Common myeloid progenitor, CD34-positive (primary cell): ENCODE results near the gene GCA.

Source experiments
- CTCF ChIA-PET: fragments of 350-600 bp; sonication (Branson Sonifier 250); formaldehyde crosslinking; loops from one replicate; lab custom pipeline; 2021; ENCODE audit warnings: antibody characterized with exemption; lab: Charles Lee
- POLR2A ChIA-PET: fragments of 350-600 bp; sonication (Branson Sonifier 250); formaldehyde crosslinking; loops from one replicate; lab custom pipeline; 2021; ENCODE audit warnings: antibody characterized with exemption; lab: Charles Lee
- DNase-seq, 3 donors: peaks; one replicate each; pipeline versions ENCODE4 v3.0.0 to v3.0.0-alpha.2; 2013
- H3K27ac ChIP-seq, 2 experiments: 1 replicate in 1 of 2; 2 replicates in 1 of 2; pipeline ENCODE4 v1.7.0; 2013; ENCODE audit warnings: inconsistent platforms in 2 of 2, low read length in 2 of 2, mild to moderate bottlenecking in 2 of 2, low read depth in 1 of 2, moderate library complexity in 1 of 2; ENCODE audit not compliant: severe bottlenecking in 2 of 2, insufficient read depth in 1 of 2, poor library complexity in 1 of 2
- H3K27me3 ChIP-seq, 5 experiments: replicated peaks in 2 of 5; 1 replicate in 3 of 5; 2 replicates in 2 of 5; pipeline versions ENCODE4 v1.6.1 to v1.7.0; 2013; ENCODE audit warnings: low read length in 4 of 5, mild to moderate bottlenecking in 2 of 5, moderate library complexity in 2 of 5, inconsistent platforms in 1 of 5; ENCODE audit not compliant: insufficient read depth in 5 of 5, control insufficient read depth in 4 of 5
- H3K36me3 ChIP-seq, 4 experiments: 1 replicate in 2 of 4; 2 replicates in 2 of 4; pipeline versions ENCODE4 v1.6.1 to v1.7.0; 2013; ENCODE audit warnings: low read length in 3 of 4, control low read depth in 1 of 4, mild to moderate bottlenecking in 1 of 4; ENCODE audit not compliant: control insufficient read depth in 4 of 4, insufficient read depth in 4 of 4
- H3K4me1 ChIP-seq, 4 experiments: 1 replicate in 3 of 4; 2 replicates in 1 of 4; pipeline versions ENCODE4 v1.6.1 to v1.7.1; 2013; ENCODE audit warnings: low read length in 3 of 4, mild to moderate bottlenecking in 3 of 4, control low read depth in 1 of 4, inconsistent platforms in 1 of 4, moderate library complexity in 1 of 4; ENCODE audit not compliant: control insufficient read depth in 4 of 4, insufficient read depth in 4 of 4; ENCODE audit errors: control extremely low read depth in 1 of 4
- H3K4me3 ChIP-seq, 7 experiments: 1 replicate in 4 of 7; 2 replicates in 3 of 7; pipeline versions ENCODE4 v1.5.1 to v1.7.0; 2013; ENCODE audit warnings: mild to moderate bottlenecking in 7 of 7, low read length in 6 of 7, moderate library complexity in 6 of 7, inconsistent platforms in 2 of 7, low read depth in 2 of 7, control low read depth in 1 of 7; ENCODE audit not compliant: insufficient read depth in 4 of 7, control insufficient read depth in 1 of 7; ENCODE audit errors: extremely low read depth in 1 of 7
- H3K9me3 ChIP-seq, 5 experiments: 1 replicate in 4 of 5; 2 replicates in 1 of 5; pipeline versions ENCODE4 v1.6.1 to v1.7.1; 2013; ENCODE audit warnings: low read length in 4 of 5, mild to moderate bottlenecking in 2 of 5, inconsistent platforms in 1 of 5, low read depth in 1 of 5, moderate library complexity in 1 of 5; ENCODE audit not compliant: control insufficient read depth in 4 of 5, insufficient read depth in 2 of 5; ENCODE audit errors: control extremely low read depth in 1 of 5
- WGBS: methylation state at CpG from one replicate; pipeline ENCODE4 v1.1.5; 2013; ENCODE audit not compliant: insufficient coverage; 5-methylcytosine and 5-hydroxymethylcytosine counted together

Gene GCA

GRCh38 chr2:162317058-162317742 is 26.7 kb upstream of the GCA start:
- no peak for DNase-seq
- WGBS: 100% methylated on average over 1 of the region's 3 CpGs
- Histone ChIP-seq H3K27me3 (no peaks in the 10 kb centered on the region), H3K36me3 (no peaks in the 10 kb centered on the region), H3K4me1 (peaks cover 13 to 51% (median 32%) of the 10 kb centered on the region in 4 experiments), H3K27ac (peak overlapping the region; percentile 98 to 99), H3K4me3 (peak overlapping the region; percentile 87 to 100 (median 96)), H3K9me3 (no peaks in the 10 kb centered on the region)
- CTCF ChIA-PET: interaction anchor here (0.7 to 4.3 kb wide), 7 partner anchors 12 to 40 kb away, joined by 3 to 34 read pairs (median 3); no protein-coding TSS in a partner anchor
- POLR2A ChIA-PET: interaction anchor here (2.3 kb wide), 1 partner anchor 11 kb away, joined by 9 read pairs; no protein-coding TSS in a partner anchor

DNA sequence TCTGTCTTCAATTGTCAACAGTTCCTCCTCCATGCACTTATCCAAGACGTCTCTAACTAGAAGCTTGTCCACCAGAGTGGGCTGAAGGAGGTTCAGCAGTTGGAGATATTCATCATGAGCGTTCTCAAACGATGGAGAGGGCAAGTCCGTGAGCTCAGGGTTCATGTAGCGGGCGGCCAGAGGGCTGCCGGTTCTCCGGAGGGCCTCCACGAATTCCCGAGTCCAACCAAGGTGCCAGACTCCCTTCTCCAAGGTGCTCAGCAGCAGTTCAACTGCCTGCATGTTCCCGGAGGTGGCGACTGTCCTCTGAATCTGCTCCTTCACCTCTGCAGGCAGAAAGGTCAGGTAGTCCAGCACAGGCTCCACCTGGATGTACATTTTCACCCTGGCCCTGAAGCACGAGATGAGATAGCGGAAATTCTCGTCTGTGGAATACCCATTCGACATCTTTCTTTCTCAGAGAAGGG is 26.0 kb upstream of the GCA start:
- 0% methylated on average over 15 of the region's 16 CpGs for WGBS
- H3K4me3 ChIP-seq: peak overlapping the region; percentile 87 to 100 (median 96)
- H3K4me1 ChIP-seq: peaks cover 13 to 51% (median 32%) of the 10 kb centered on the region in 4 experiments
- POLR2A ChIA-PET: interaction anchor here (0.9 to 2.3 kb wide), 6 partner anchors 10 to 26 kb away, joined by 3 to 9 read pairs (median 6); partner anchors contain the start of gene GCA
- H3K27ac ChIP-seq: peak overlapping the region; percentile 98 to 99
- no peaks in the 10 kb centered on the region for H3K27me3 ChIP-seq
- H3K9me3 ChIP-seq: no peaks in the 10 kb centered on the region
- CTCF ChIA-PET: interaction anchor here (0.7 to 4.3 kb wide), 12 partner anchors 10 to 41 kb away, joined by 3 to 34 read pairs (median 4); partner anchors contain the start of gene GCA
- no peaks in the 10 kb centered on the region for H3K36me3 ChIP-seq
- peak in 2 of 3 donors; percentile 41 to 44 for DNase-seq

DNA sequence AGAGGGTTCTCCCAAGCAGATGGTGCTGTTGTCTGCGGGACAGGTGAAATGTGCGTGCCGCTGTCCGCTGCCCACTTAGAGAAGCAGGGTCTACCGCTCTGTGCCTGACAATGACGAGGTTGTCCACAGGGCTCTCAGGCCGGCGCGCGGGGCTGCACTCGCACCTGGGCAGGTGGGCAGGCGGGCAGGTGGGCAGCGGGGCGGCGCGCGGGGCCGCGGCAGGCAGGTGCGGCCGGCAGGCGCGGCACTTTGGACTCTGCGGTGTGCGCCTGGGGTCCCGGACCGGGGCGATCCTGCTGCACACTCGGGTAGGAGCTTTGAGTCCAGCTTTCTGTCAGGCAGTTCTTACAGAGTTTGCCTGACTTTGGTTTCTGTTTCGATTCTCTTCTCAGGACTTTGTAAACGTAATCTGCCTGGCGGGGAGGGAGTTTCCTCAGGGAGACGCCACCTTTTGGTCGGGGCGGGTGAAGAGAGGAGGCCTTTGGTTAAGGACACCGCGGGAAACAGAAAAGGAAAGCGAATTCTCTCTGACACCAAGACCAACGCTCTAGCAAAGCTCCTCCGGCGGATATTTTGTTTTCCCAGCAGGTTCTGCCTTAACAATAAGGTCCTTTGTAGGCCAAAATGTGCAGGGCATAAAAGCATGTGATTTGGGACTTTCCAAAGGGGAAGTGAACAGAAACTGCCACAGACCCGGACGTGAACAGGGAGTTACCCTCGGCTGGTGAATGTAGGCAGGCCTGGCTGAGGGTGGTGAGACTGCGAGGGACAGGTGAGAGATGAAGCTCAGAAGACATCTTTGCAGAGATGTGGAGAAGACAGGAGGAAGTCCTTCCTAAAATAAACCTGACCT is 25.4 kb upstream of the GCA start, which contains the start of gene IFIH1:
Gene IFIH1, minus strand, starts transcription at position 357 of the 853 bp plus-strand sequence. CDS start 377 bp downstream, outside the sequence.
- under 1% methylated on average over 38 of the region's 45 CpGs for WGBS
- peak; percentile 93 to 98 (median 97) for DNase-seq
- Histone ChIP-seq H3K27me3 (no peaks in the 10 kb centered on the region), H3K4me1 (peaks cover 13 to 51% (median 32%) of the 10 kb centered on the region in 4 experiments), H3K9me3 (no peaks in the 10 kb centered on the region), H3K36me3 (no peaks in the 10 kb centered on the region), H3K4me3 (peak within 1 kb of the TSS; percentile 87 to 100 (median 96)), H3K27ac (peak within 1 kb of the TSS; percentile 98 to 99)
- POLR2A ChIA-PET: interaction anchor here (0.6 to 2.3 kb wide), 8 partner anchors 10 to 1023 kb away, joined by 3 to 9 read pairs (median 6); partner anchors contain the start of gene GCA
- CTCF ChIA-PET: interaction anchor here (0.9 to 4.3 kb wide), 14 partner anchors 10 to 29 kb away, joined by 3 to 34 read pairs (median 4); partner anchors contain the start of gene GCA

DNA sequence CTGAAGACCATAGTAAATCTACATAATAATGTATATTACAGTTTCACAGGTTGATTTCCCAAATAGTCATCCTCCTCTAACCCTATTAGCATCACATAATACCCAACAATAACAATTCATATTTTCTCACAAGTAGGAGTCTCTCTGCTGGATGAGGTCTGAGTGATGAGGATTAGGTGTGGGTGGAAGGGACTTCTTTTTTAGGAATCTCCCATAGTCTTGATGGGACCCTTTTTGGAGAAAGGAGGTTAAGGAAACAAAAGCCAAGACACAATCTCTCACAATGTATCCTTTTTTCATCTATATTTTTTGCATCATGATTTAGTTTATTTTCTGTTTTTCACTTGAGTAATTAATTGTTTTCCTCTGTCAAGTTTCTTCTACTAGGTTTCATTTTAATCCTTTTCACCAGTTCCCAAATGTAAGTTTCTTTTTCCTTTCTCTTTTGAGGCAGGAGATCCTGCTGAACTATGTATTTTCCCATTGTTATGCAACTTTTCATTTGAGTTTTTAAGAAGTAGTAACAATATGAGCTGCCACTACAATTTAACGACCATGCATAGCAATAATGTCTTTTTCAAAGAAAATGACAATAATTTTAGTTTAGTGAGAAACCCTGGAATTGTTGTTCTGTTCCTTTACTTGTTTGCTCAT is 22.9 kb upstream of the GCA start:
- Histone ChIP-seq H3K27ac (no peak overlapping the region), H3K36me3 (no peaks in the 10 kb centered on the region), H3K9me3 (no peaks in the 10 kb centered on the region), H3K27me3 (no peaks in the 10 kb centered on the region), H3K4me1 (peaks cover 10 to 42% (median 28%) of the 10 kb centered on the region in 4 experiments), H3K4me3 (no peak overlapping the region)
- ChIA-PET POLR2A (no interaction called here), CTCF (interaction anchor here (4.3 kb wide), 1 partner anchor 13 kb away, joined by 34 read pairs; no protein-coding TSS in a partner anchor)
- DNase-seq: no peak
- WGBS: 100% methylated on average over 1 of the region's 1 CpG

- no peak overlapping the region for H3K27ac ChIP-seq
- ChIA-PET POLR2A (no interaction called here), CTCF (interaction anchor here (1.9 kb wide), 1 partner anchor 9 kb away, joined by 7 read pairs; no protein-coding TSS in a partner anchor)
- no peaks in the 10 kb centered on the region for H3K36me3 ChIP-seq
- no peaks in the 10 kb centered on the region for H3K27me3 ChIP-seq
- no peaks in the 10 kb centered on the region for H3K9me3 ChIP-seq
- no peak for DNase-seq
- whole genome bisulfite sequencing: 100% methylated on average over 1 of the region's 1 CpG
- peaks cover 0 to 15% (median 3%) of the 10 kb centered on the region in 4 experiments for H3K4me1 ChIP-seq
- H3K4me3 ChIP-seq: no peak overlapping the region
Observed at GRCh38 chr2:162324953-162325352, 19.0 kb upstream of the GCA start.

DNA sequence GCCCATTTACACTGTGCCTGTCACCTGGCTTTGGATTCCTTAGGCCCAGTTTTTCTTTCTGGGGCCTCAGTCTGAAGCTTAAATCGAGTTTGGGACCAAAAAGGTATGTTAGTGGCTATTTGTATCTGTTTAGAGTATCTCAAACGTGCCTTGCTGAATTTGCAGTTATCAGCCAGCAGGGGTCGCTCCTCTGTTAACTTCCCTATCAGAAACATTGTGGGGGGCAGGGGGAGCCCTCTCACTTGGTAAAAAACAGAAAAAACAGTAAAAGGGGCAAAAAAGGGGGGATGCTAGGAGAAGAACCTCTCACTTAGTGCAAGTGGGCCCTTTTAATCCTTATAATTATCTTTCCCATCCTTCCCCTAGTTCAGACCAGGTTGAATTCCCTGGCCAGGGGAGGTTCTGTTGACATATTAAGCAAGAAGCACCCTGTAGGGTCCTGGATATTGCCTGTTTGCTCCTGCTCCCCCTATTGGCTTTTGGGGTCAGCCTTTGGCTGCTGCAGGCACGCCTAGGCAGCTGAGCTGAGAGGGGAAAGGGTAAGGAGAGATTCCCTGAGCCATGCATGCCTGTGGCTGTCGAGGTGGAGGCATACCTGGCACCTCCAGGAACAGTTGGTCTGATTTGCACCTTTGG is 16.7 kb upstream of the GCA start:
- no peaks in the 10 kb centered on the region for H3K36me3 ChIP-seq
- no peak overlapping the region for H3K4me3 ChIP-seq
- DNase-seq: peak in 2 of 3 donors; percentile 50 to 51
- 80% methylated on average over 3 of the region's 5 CpGs for WGBS
- no peak overlapping the region for H3K27ac ChIP-seq
- H3K4me1 ChIP-seq: peaks cover 0 to 2% (median 1%) of the 10 kb centered on the region in 4 experiments
- POLR2A ChIA-PET: interaction anchor here (0.7 to 1.6 kb wide), 2 partner anchors 9 to 49 kb away, joined by 3 to 9 read pairs; partner anchors contain the start of gene IFIH1
- no peaks in the 10 kb centered on the region for H3K9me3 ChIP-seq
- CTCF ChIA-PET: interaction anchor here (1.6 to 1.8 kb wide), 2 partner anchors 9 to 15 kb away, joined by 4 to 6 read pairs; partner anchors contain the start of gene IFIH1
- H3K27me3 ChIP-seq: no peaks in the 10 kb centered on the region
